CD14-positive monocyte (primary cell): ENCODE measurements around the gene S100A14. TPM values are rescaled to one million over a fixed set of nuclear protein-coding genes. Genes with fewer than 3 reads are reported as not detected.
A peak's percentile ranks its signal among the peaks of the same experiment; 100 is the strongest.

ENCODE experiments used
- DNase-seq, 3 donors: peaks; one replicate each; pipeline ENCODE4 v3.0.0-alpha.2; 2011 to 2022
- H2AFZ ChIP-seq: 2 replicates; pipeline ENCODE4 v1.6.0; 2012; ENCODE audit warnings: mild to moderate bottlenecking, low read depth, low read length, inconsistent platforms; ENCODE audit not compliant: insufficient read depth, poor library complexity, severe bottlenecking
- H3K27ac ChIP-seq, 2 donors: 1 replicate in 1 of 2; 2 replicates in 1 of 2; pipeline ENCODE4 v1.5.1; 2012 to 2013; ENCODE audit warnings: low read length in 2 of 2, control low read depth in 1 of 2, inconsistent platforms in 1 of 2, low read depth in 1 of 2, mild to moderate bottlenecking in 1 of 2
- H3K27me3 ChIP-seq, 2 donors: one replicate each; pipeline versions ENCODE4 v1.6.0 to v1.6.1; 2011 to 2013; ENCODE audit warnings: low read length in 2 of 2; ENCODE audit not compliant: control insufficient read depth in 2 of 2, insufficient read depth in 2 of 2
- H3K36me3 ChIP-seq, 2 donors: replicated peaks in 1 of 2; 1 replicate in 1 of 2; 2 replicates in 1 of 2; pipeline versions ENCODE4 v1.5.1 to v1.6.1; 2012 to 2013; ENCODE audit warnings: low read length in 2 of 2, control low read depth in 1 of 2, inconsistent platforms in 1 of 2, mild to moderate bottlenecking in 1 of 2; ENCODE audit not compliant: insufficient read depth in 2 of 2, control insufficient read depth in 1 of 2
- H3K4me1 ChIP-seq, 2 donors: 1 replicate in 1 of 2; 2 replicates in 1 of 2; pipeline versions ENCODE4 v1.5.1 to v1.6.1; 2012 to 2013; ENCODE audit warnings: low read length in 2 of 2, control low read depth in 1 of 2, inconsistent platforms in 1 of 2, mild to moderate bottlenecking in 1 of 2, moderate library complexity in 1 of 2; ENCODE audit not compliant: insufficient read depth in 2 of 2, control insufficient read depth in 1 of 2
- H3K4me2 ChIP-seq: replicated peaks from 2 replicates; pipeline ENCODE3; 2012; ENCODE audit warnings: low read length, moderate library complexity, mild to moderate bottlenecking; ENCODE audit not compliant: poor library complexity, severe bottlenecking; ENCODE audit errors: extremely low read depth
- H3K4me3 ChIP-seq, 3 experiments: fragments of 200-600 bp in 1 of 3; sonication (generic) in 1 of 3; replicated peaks in 1 of 3; 1 replicate in 2 of 3; 2 replicates in 1 of 3; pipeline ENCODE4 v1.5.1; 2011 to 2013; ENCODE audit warnings: low read length in 3 of 3, mild to moderate bottlenecking in 3 of 3, control low read depth in 2 of 3, low read depth in 2 of 3, inconsistent platforms in 1 of 3, moderate library complexity in 1 of 3
- H3K79me2 ChIP-seq: 2 replicates; pipeline ENCODE4 v1.6.0; 2012; ENCODE audit warnings: mild to moderate bottlenecking, control low read depth, inconsistent platforms, low read length, moderate library complexity; ENCODE audit not compliant: insufficient read depth
- H3K9ac ChIP-seq: 2 replicates; pipeline ENCODE4 v1.6.0; 2017; ENCODE audit warnings: low read length, mild to moderate bottlenecking; ENCODE audit not compliant: insufficient read depth, poor library complexity, severe bottlenecking
- H3K9me3 ChIP-seq, 2 donors: replicated peaks in 1 of 2; 1 replicate in 1 of 2; 2 replicates in 1 of 2; pipeline versions ENCODE4 v1.5.1 to v1.6.1; 2012 to 2013; ENCODE audit warnings: low read length in 2 of 2, control low read depth in 1 of 2; ENCODE audit not compliant: control insufficient read depth in 1 of 2, insufficient read depth in 1 of 2
- H4K20me1 ChIP-seq: 2 replicates; pipeline ENCODE4 v1.6.0; 2012; ENCODE audit warnings: mild to moderate bottlenecking, low read length, control low read depth, moderate library complexity; ENCODE audit not compliant: insufficient read depth
- H3K27ac Mint-ChIP-seq, 7 donors: one replicate each; pipeline ENCODE4 v1.8.0; 2020; ENCODE audit warnings: mild to moderate bottlenecking in 7 of 7, mixed read lengths in 7 of 7, moderate library complexity in 6 of 7, inconsistent platforms in 2 of 7
- H3K27me3 Mint-ChIP-seq, 3 donors: one replicate each; pipeline ENCODE4 v1.8.0; 2021 to 2022; ENCODE audit warnings: low read depth in 3 of 3, mild to moderate bottlenecking in 3 of 3, mixed read lengths in 3 of 3, moderate library complexity in 3 of 3, inconsistent platforms in 1 of 3
- H3K36me3 Mint-ChIP-seq, 2 donors: one replicate each; pipeline ENCODE4 v1.8.0; 2020; ENCODE audit warnings: mixed read lengths in 2 of 2, inconsistent platforms in 1 of 2, mild to moderate bottlenecking in 1 of 2
- H3K4me1 Mint-ChIP-seq: one replicate; pipeline ENCODE4 v1.8.0; 2020; ENCODE audit warnings: mild to moderate bottlenecking, mixed read lengths
- H3K4me3 Mint-ChIP-seq, 2 donors: one replicate each; pipeline ENCODE4 v1.8.0; 2020; ENCODE audit warnings: mild to moderate bottlenecking in 2 of 2, mixed read lengths in 2 of 2, moderate library complexity in 1 of 2
- H3K9me3 Mint-ChIP-seq, 7 donors: one replicate each; pipeline ENCODE4 v1.8.0; 2020 to 2022; ENCODE audit warnings: mixed read lengths in 7 of 7, mild to moderate bottlenecking in 6 of 7, moderate library complexity in 6 of 7, inconsistent platforms in 2 of 7
- CTCF ChIP-seq: fragments of 200-600 bp; IDR thresholded peaks from one replicate; pipeline ENCODE4 v1.8.0; 2022; ENCODE audit warnings: antibody characterized with exemption, mild to moderate bottlenecking
- WGBS: methylation state at CpG from one replicate; pipeline ENCODE4 v1.1.5; 2013; ENCODE audit warnings: missing lambda C conversion rate; ENCODE audit not compliant: insufficient coverage; 5-methylcytosine and 5-hydroxymethylcytosine counted together
- intact Hi-C, 2 donors: fragments of 100-400 bp; cut with micrococcal nuclease; formaldehyde crosslinking; loops; one replicate each; pipeline versions ENCODE4 v1.15.0 to v1.15.1; 2023
- polyA plus RNA-seq, 3 donors: library from polyadenylated mRNA; depleted of rRNA in 1 of 3; unstranded in 2 of 3; stranded (reverse) in 1 of 3; fragments of 300-500 nt in 2 of 3; fragments of >200 nt in 1 of 3; fragmentation: Illumina TruSeq in 2 of 3; gene quantifications; 1 replicate in 2 of 3; 2 replicates in 1 of 3; pipeline ENCODE4 v1.2.3, GENCODE V29; 2012 to 2021

S100A14 gene
- polyA plus RNA-seq, 3 donors = 0.08 TPM; not detected in 2

GRCh38 chr1:153658400-153659174 is 42.5 kb upstream of the S100A14 start, which contains the start of gene SNAPIN:
TSS of gene SNAPIN (plus strand) at chr1:153658703. CDS start at chr1:153658744, 41 bp downstream.
- H3K4me3 Mint-ChIP-seq = peak within 1 kb of the TSS; percentile 92 to 95
- Histone ChIP-seq H3K9ac (peak within 1 kb of the TSS; percentile 81), H4K20me1 (peaks cover 11% of the 10 kb centered on the region), H3K9me3 (no peaks in the 10 kb centered on the region), H3K27me3 (no peaks in the 10 kb centered on the region), H3K27ac (peak within 1 kb of the TSS; percentile 61 to 83), H3K4me2 (peak within 1 kb of the TSS; percentile 92), H2AFZ (peak within 1 kb of the TSS; percentile 87), H3K79me2 (peaks cover 26% of the 10 kb centered on the region), H3K4me3 (peak within 1 kb of the TSS; percentile 64 to 92 (median 84)), H3K4me1 (peaks cover 17 to 23% of the 10 kb centered on the region in 2 donors), H3K36me3 (peaks cover 31 to 38% of the 10 kb centered on the region in 2 donors)
- H3K36me3 Mint-ChIP-seq = peaks cover 29 to 37% of the 10 kb centered on the region in 2 donors
- H3K9me3 Mint-ChIP-seq = no peaks in the 10 kb centered on the region
- peak; percentile 71 to 84 (median 78) for DNase-seq
- WGBS = under 1% methylated on average over 45 of the region's 53 CpGs
- peaks cover 15% of the 10 kb centered on the region for H3K4me1 Mint-ChIP-seq
- peak within 1 kb of the TSS; percentile 76 to 95 (median 91) for H3K27ac Mint-ChIP-seq
- no peaks in the 10 kb centered on the region for H3K27me3 Mint-ChIP-seq
- intact Hi-C loops = loop anchor here in 1 of 2 donors (1.0 kb wide), 1 partner anchor 12 kb away; the partner anchor contains the start of gene ILF2
- peak; percentile 11 for TF ChIP-seq CTCF

- no peak overlapping the region for H3K4me3 ChIP-seq
- no peaks in the 10 kb centered on the region for H3K9me3 ChIP-seq
- H3K4me1 ChIP-seq = peaks cover 24 to 30% of the 10 kb centered on the region in 2 donors
- peaks cover 1 to 6% of the 10 kb centered on the region in 2 donors for H3K36me3 Mint-ChIP-seq
- H3K9ac ChIP-seq = no peak overlapping the region
- H2AFZ ChIP-seq = no peak overlapping the region
- no peak overlapping the region for H3K27ac ChIP-seq
- peaks cover 0 to 2% (median 0%) of the 10 kb centered on the region in 3 donors for H3K27me3 Mint-ChIP-seq
- peaks cover 11% of the 10 kb centered on the region for H4K20me1 ChIP-seq
- TF ChIP-seq CTCF = no peak
- H3K4me3 Mint-ChIP-seq = no peak overlapping the region
- H3K4me2 ChIP-seq = no peak overlapping the region
- no peaks in the 10 kb centered on the region for H3K9me3 Mint-ChIP-seq
- no peak overlapping the region for H3K27ac Mint-ChIP-seq
- peaks cover 3 to 7% of the 10 kb centered on the region in 2 donors for H3K36me3 ChIP-seq
- WGBS = no CpG with 5 or more reads among the region's 3 CpGs
- intact Hi-C loops = no loop called here
- H3K27me3 ChIP-seq = no peaks in the 10 kb centered on the region
- H3K79me2 ChIP-seq = peaks cover 17% of the 10 kb centered on the region
- peaks cover 23% of the 10 kb centered on the region for H3K4me1 Mint-ChIP-seq
- no peak for DNase-seq
Measured at GRCh38 chr1:153655333-153655732, 39.2 kb upstream of the S100A14 start.
